HG03108 (cell line): ENCODE data around the gene OR10A4.
"Not testable (repeated sequence)": the region's sequence is repeated elsewhere in the genome, so short reads cannot be mapped to it uniquely, and the experiment has no call there.

Experiments
- ATAC-seq: cut with Tn5 transposase; IDR thresholded peaks from one replicate; pipeline ENCODE4 v1.9.1; 2021; ENCODE audit warnings: moderate library complexity; ENCODE audit not compliant: unreplicated experiment

OR10A4 gene

GRCh38 chr11:6895010-6895409 lies 18.6 kb downstream of the OR10A4 start:
- ATAC-seq, result peak; percentile 93

- ATAC-seq, result no peak
These were observed 22.5 kb downstream of the OR10A4 start for GRCh38 chr11:6898911-6899310.

GRCh38 chr11:6900327-6900999 lies 24.0 kb downstream of the OR10A4 start:
- ATAC-seq, result no peak

DNA sequence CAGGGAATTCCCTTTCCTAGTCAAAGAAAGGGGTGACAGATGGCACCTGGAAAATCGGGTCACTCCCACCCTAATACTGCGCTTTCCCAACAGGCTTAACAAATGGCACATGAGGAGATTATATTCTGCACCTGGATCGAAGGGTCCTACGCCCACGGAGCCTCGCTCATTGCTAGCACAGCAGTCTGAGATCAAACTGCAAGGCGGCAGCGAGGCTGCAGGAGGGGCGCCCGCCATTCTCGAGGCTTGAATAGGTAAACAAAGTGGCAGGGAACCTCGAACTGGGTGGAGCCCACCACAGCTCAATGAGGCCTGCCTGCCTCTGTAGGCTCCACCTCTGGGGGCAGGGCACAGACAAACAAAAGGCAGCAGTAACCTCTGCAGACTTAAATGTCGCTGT lies 28.4 kb downstream of the OR10A4 start:
- ATAC-seq, result not testable (repeated sequence)

- ATAC-seq, result no peak
These were observed 35.0 kb downstream of the OR10A4 start for GRCh38 chr11:6911378-6911777.

DNA sequence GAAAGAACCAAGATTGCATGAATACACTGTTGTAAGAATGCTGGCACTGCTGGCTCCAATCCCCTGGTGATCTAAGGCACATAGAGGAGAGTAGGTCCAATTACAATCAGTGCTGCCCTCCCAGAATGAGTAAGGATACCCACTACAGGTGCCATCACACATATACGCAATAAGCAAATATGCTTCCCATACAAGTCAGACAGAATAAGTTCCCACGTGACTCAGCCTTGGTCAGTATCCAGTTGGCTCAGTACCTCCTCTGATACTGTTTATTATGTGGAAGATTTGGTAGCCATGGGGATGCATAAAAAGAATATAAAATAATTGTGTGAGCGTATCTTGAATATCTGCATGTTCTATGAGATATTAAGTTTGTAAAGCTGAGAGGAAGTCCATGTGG lies 35.5 kb downstream of the OR10A4 start:
- ATAC-seq, result no peak

DNA sequence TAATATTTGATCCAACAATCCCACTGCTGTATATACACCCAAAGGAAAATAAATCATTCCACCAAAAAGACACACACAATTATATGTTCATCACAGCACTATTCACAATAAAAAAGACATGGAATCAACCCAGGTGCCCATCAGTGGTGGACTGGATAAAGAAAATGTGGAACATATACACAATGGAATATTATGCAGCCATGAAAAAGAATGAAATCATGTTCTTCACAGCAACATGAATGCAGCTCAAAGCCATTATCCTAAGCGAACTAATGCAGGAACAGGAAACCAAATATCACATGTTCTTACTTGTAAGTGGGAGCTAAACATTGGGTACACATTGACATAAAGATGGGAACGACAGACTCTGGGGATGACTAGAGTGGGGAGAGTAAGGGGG lies 43.3 kb downstream of the OR10A4 start:
- no peak for ATAC-seq

GRCh38 chr11:6920702-6921101 lies 44.3 kb downstream of the OR10A4 start, which contains the start of gene OR2D3:
Gene OR2D3, plus strand, starts transcription at chr11:6921002. Its CDS starts 0 bp downstream, at chr11:6921002.
- no peak for ATAC-seq

DNA sequence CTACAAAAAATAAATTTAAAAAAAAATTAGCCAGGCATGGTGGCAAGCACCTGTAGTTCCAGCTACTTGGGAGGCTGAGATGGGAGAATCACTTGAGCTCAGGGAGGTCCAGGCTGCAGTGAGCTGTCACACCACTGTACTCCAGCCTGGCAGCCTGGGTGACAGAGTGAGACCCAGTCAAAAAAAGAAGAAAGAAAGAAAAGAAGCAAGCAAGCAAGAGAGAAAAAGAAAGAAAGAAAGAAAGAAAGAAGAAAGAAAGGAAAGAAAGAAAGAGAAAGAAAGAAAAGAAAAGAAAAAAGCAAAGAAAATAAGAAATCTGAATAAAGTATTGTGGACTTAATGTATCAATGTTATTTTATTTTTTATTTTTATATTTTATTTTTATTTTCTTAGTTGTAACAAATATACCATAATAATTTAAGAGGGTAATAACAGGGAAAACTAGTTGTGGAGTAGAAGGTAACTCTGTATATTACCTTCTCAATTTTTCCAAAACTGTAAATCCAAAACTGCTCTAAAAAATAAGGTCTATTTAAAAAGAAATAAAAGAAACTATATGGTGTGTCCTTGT lies 48.7 kb downstream of the OR10A4 start:
- no peak for ATAC-seq

DNA sequence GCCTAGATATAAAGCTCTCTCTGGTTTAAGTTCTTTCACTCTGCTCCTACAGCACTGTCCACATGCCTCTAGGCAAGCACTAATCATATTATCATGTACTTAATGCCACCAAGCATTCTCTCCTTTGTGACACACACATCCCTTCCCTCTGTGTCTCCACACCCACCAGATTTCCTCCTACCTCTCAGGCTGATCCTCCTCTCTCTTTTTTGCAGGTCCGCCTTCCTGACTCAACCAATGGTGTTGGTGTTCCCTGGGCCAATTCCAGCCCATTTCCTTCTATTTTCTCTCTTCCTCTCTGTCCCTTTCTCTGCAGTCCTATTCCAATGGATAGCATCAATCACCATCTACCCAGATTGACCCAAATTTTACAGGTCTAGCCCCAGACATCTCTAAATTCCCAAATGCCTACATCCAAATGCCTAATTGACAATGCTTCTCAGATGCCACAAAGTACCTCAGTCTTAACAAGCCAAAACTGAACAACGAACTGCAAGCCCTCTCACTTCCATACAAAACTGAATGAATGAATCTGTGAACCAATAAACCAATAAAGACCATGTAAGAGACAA lies 49.3 kb downstream of the OR10A4 start:
- ATAC-seq, result peak; percentile 4

DNA sequence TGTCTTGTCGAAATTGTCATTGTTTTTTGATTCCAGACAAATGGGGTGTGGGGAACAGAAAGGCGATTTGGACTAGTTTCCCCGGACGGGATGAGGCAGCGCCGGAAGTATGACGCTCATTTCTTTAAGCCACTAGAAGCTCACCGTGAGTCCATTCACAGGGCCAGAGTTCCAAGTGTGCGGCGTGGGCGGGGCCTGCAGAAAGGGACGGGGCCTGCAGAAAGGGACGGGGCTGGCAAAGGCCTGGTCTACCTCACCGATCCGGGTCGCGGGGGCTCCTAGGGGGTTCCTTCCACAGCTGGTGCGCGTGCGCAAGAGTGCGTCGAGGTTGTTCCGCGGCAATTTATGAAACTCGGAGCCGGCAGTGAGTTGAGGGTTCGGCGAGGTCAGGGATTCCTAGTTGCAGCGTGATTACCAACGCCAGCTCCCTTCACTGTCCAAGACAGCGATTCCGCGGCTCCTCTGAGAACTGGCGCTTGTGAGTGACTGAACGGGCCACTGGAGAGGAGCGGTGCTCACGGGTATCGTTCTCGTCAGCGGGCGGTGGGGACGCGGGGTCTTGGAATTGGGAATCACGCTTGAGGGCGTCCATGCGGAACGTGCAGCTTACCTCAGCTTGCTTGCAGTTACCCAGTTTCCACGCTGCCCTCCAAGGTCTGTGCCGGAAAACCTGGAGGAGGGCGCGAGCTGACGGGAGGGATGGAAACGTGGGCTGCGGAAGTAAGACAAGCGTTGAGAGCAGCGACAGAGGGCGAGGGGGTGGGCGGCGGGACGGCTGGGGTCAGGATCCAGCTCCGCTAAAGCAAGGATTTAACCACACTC lies 50.0 kb downstream of the OR10A4 start, which contains the start of gene ZNF215:
Gene ZNF215, plus strand, starts transcription at position 219 of the 822 bp plus-strand sequence. CDS start 5,847 bp downstream, outside the sequence.
- peak; percentile 63 for ATAC-seq

- no peak for ATAC-seq
These were observed 50.7 kb downstream of the OR10A4 start for GRCh38 chr11:6927030-6927617.
